GM12873 (cell line): ENCODE measurements around the gene ATP8B1.

ENCODE experiments used
- CTCF ChIP-seq: IDR thresholded peaks from 2 replicates; pipeline ENCODE4 v1.5.1; 2012; ENCODE audit warnings: low read depth, mild to moderate bottlenecking, moderate library complexity, low read length, control low read depth; ENCODE audit not compliant: insufficient read depth; ENCODE audit errors: missing control alignments

ATP8B1 gene

GRCh38 chr18:57640236-57640635, 162.9 kb downstream of the ATP8B1 start:
- no peak for TF ChIP-seq CTCF

GRCh38 chr18:57635003-57635822, 167.9 kb downstream of the ATP8B1 start:
- TF ChIP-seq CTCF: no peak

GRCh38 chr18:57631697-57632096, 171.4 kb downstream of the ATP8B1 start:
- no peak for TF ChIP-seq CTCF

GRCh38 chr18:57630754-57631595, 172.1 kb downstream of the ATP8B1 start:
- no peak for TF ChIP-seq CTCF

- peak; percentile 64 for TF ChIP-seq CTCF
Measured at GRCh38 chr18:57630002-57630753, 172.9 kb downstream of the ATP8B1 start.

GRCh38 chr18:57629422-57629821, 173.7 kb downstream of the ATP8B1 start:
- TF ChIP-seq CTCF: no peak
